Heart left ventricle (tissue), 11 donors: ENCODE data around the gene ATP2A1. TPM values are rescaled to one million over a fixed set of nuclear protein-coding genes. Genes with fewer than 3 reads are reported as not detected.

Experiments
- microRNA-seq, 4 donors: library from miRNA; unstranded; fragments of <30 nt; microRNA quantifications; one replicate each; pipeline versions ENCODE4 to v1.2.0, GENCODE V29; 2017 to 2020
- polyA plus RNA-seq, 2 donors: library from polyadenylated mRNA; stranded (reverse); fragments of 200-250 nt; gene quantifications; one replicate each; pipeline ENCODE4 v1.2.3, GENCODE V29; 2013
- total RNA-seq, 9 donors: library from RNA; depleted of rRNA in 2 of 9; stranded (reverse); fragments of >200 nt in 2 of 9; fragmentation: NEBNext Ultra II Directional in 3 of 9; extraction: Animal tissue kit (Norgen Biotek cat#: 25700) in 3 of 9; gene quantifications; one replicate each; pipeline versions ENCODE4 v1.1.0 to v1.2.4, GENCODE V29; 2016 to 2023
- donor health status: ischemic (EF 13 %, LVEDD 7.1; RV severe dilation, severe dysfunction).
- donor health status: healthy with polysubstance abuse.
- donor health status: DM: no; HTN: yes; CAD: no.
- donor health status: DM: no; HTN: no; CAD: no.
- donor health status: ischemic (EF 25% LVEDD 5.7; RV mildly dilated, moderate dysfunction).
- donor health status: healthy.
- donor health status: DM: yes; HTN: yes; CAD: no.
- donor health status: PGD.
- donor health status: nonischemic (EF 23%, LVEDD 6.1; RV moderate dilation, normal function).

The ATP2A1 gene
- total and polyA plus RNA-seq, 11 donors = 0.06 to 0.63 (median 0.39) TPM; not detected in 4

Small RNA genes lying within 50 kb of the gene (microRNA-seq; reads per million reads assigned to microRNA genes)
- gene MIR4721 = 0 reads per million in 4 donors

Other genes starting within 250 kb of the ATP2A1 start
- gene NPIPB8, start 240.4 kb upstream of the ATP2A1 start, total RNA-seq = 1 to 10 TPM in 1 of 9 donors, not detected in 8; 1.0 TPM
- gene NPIPB8, start 240.4 kb upstream of the ATP2A1 start, polyA plus RNA-seq = under 1 TPM in 1 of 2 donors, not detected in 1; 0.10 TPM
- gene EIF3C, start 167.0 kb upstream of the ATP2A1 start, total RNA-seq = 100 to 1,000 TPM; 168 to 667 (median 433) TPM
- gene EIF3C, start 167.0 kb upstream of the ATP2A1 start, polyA plus RNA-seq = 100 to 1,000 TPM; 467 to 477 TPM
- 1 to 10 TPM in 3 of 9 donors, under 1 TPM in 3, not detected in 3; 0.24 to 1.6 (median 0.89) TPM for gene NPIPB9, start 126.7 kb upstream of the ATP2A1 start, total RNA-seq
- 1 to 10 TPM in 1 of 2 donors, under 1 TPM in 1; 0.18 to 1.2 TPM for gene NPIPB9, start 126.7 kb upstream of the ATP2A1 start, polyA plus RNA-seq
- gene ATXN2L, start 55.5 kb upstream of the ATP2A1 start, total RNA-seq = 10 to 100 TPM; 33.7 to 73.9 (median 44.8) TPM
- 10 to 100 TPM; 43.5 to 48.9 TPM for gene ATXN2L, start 55.5 kb upstream of the ATP2A1 start, polyA plus RNA-seq
- 100 to 1,000 TPM; 179 to 250 (median 225) TPM for gene TUFM, start 32.1 kb upstream of the ATP2A1 start, total RNA-seq
- 100 to 1,000 TPM; 281 to 384 TPM for gene TUFM, start 32.1 kb upstream of the ATP2A1 start, polyA plus RNA-seq
- 10 to 100 TPM; 27.5 to 47.1 (median 34.7) TPM for gene SH2B1, start 14.6 kb upstream of the ATP2A1 start, total RNA-seq
- gene SH2B1, start 14.6 kb upstream of the ATP2A1 start, polyA plus RNA-seq = 10 to 100 TPM; 34.6 to 43.0 TPM
- gene RABEP2, start 46.8 kb downstream of the ATP2A1 start, total RNA-seq = 10 to 100 TPM; 10.2 to 22.3 (median 14.7) TPM
- gene RABEP2, start 46.8 kb downstream of the ATP2A1 start, polyA plus RNA-seq = 10 to 100 TPM; 22.3 to 31.1 TPM
- gene CD19, start 53.5 kb downstream of the ATP2A1 start, total RNA-seq = under 1 TPM in 2 of 9 donors, not detected in 7; 0.21 to 0.44 TPM
- under 1 TPM; 0.10 to 0.23 TPM for gene CD19, start 53.5 kb downstream of the ATP2A1 start, polyA plus RNA-seq
- gene NFATC2IP, start 72.4 kb downstream of the ATP2A1 start, total RNA-seq = 10 to 100 TPM; 11.1 to 25.3 (median 19.5) TPM
- gene NFATC2IP, start 72.4 kb downstream of the ATP2A1 start, polyA plus RNA-seq = 10 to 100 TPM; 12.7 to 23.4 TPM
- 10 to 100 TPM; 13.4 to 33.0 (median 16.6) TPM for gene SPNS1, start 96.3 kb downstream of the ATP2A1 start, total RNA-seq
- 10 to 100 TPM; 26.9 to 43.2 TPM for gene SPNS1, start 96.3 kb downstream of the ATP2A1 start, polyA plus RNA-seq
- gene LAT, start 106.6 kb downstream of the ATP2A1 start, total RNA-seq = 1 to 10 TPM in 5 of 9 donors, under 1 TPM in 3, not detected in 1; 0.62 to 7.7 (median 1.4) TPM
- gene LAT, start 106.6 kb downstream of the ATP2A1 start, polyA plus RNA-seq = 1 to 10 TPM; 1.3 to 2.9 TPM